ENCODE measurements around the gene RABGGTA. TPM values are rescaled to one million over a fixed set of nuclear protein-coding genes. Genes with fewer than 3 reads are reported as not detected.

The RABGGTA gene
- total RNA-seq, 1 donor: 25.1 TPM

Other genes starting within 250 kb of the RABGGTA start
- gene CARMIL3, start 219.6 kb downstream of the RABGGTA start, total RNA-seq: 0.52 TPM
- gene CPNE6, start 200.0 kb downstream of the RABGGTA start, total RNA-seq: not detected
- 4.6 TPM for gene PCK2, start 177.3 kb downstream of the RABGGTA start, total RNA-seq
- 59.1 TPM for gene DCAF11, start 156.8 kb downstream of the RABGGTA start, total RNA-seq
- 1.2 TPM for gene NRL, start 156.6 kb downstream of the RABGGTA start, total RNA-seq
- 0.42 TPM for gene FITM1, start 140.9 kb downstream of the RABGGTA start, total RNA-seq
- 218 TPM for gene PSME1, start 135.4 kb downstream of the RABGGTA start, total RNA-seq
- gene EMC9, start 130.0 kb downstream of the RABGGTA start, total RNA-seq: 4.1 TPM
- gene PSME2, start 125.0 kb downstream of the RABGGTA start, total RNA-seq: 78.9 TPM
- 38.4 TPM for gene RNF31, start 124.1 kb downstream of the RABGGTA start, total RNA-seq
- 126 TPM for gene IRF9, start 110.3 kb downstream of the RABGGTA start, total RNA-seq
- gene REC8, start 99.5 kb downstream of the RABGGTA start, total RNA-seq: 22.7 TPM
- gene IPO4, start 82.8 kb downstream of the RABGGTA start, total RNA-seq: 13.3 TPM
- gene TM9SF1, start 76.2 kb downstream of the RABGGTA start, total RNA-seq: 13.6 TPM
- gene TSSK4, start 65.9 kb downstream of the RABGGTA start, total RNA-seq: 0.31 TPM
- 90.8 TPM for gene CHMP4A, start 58.1 kb downstream of the RABGGTA start, total RNA-seq
- 4.5 TPM for gene MDP1, start 55.5 kb downstream of the RABGGTA start, total RNA-seq
- gene NEDD8, start 39.2 kb downstream of the RABGGTA start, total RNA-seq: 51.2 TPM
- gene GMPR2, start 38.7 kb downstream of the RABGGTA start, total RNA-seq: 31.1 TPM
- 70.7 TPM for gene TINF2, start 29.0 kb downstream of the RABGGTA start, total RNA-seq
- 4.2 TPM for gene TGM1, start 8.4 kb downstream of the RABGGTA start, total RNA-seq
- 10.4 TPM for gene DHRS1, start 28.2 kb upstream of the RABGGTA start, total RNA-seq
- 11.2 TPM for gene NOP9, start 28.3 kb upstream of the RABGGTA start, total RNA-seq
- 14.4 TPM for gene CIDEB, start 36.4 kb upstream of the RABGGTA start, total RNA-seq
- gene LTB4R2, start 38.5 kb upstream of the RABGGTA start, total RNA-seq: 12.6 TPM
- 12.5 TPM for gene LTB4R, start 39.9 kb upstream of the RABGGTA start, total RNA-seq
- gene ADCY4, start 63.5 kb upstream of the RABGGTA start, total RNA-seq: 2.3 TPM
- 9.9 TPM for gene RIPK3, start 68.4 kb upstream of the RABGGTA start, total RNA-seq
- 0.10 TPM for gene NFATC4, start 96.6 kb upstream of the RABGGTA start, total RNA-seq
- gene NYNRIN, start 127.4 kb upstream of the RABGGTA start, total RNA-seq: under 0.01 TPM
- 0.84 TPM for gene CBLN3, start 158.1 kb upstream of the RABGGTA start, total RNA-seq
- 148 TPM for gene KHNYN, start 158.4 kb upstream of the RABGGTA start, total RNA-seq
- gene SDR39U1, start 171.2 kb upstream of the RABGGTA start, total RNA-seq: 21.6 TPM
- gene CMA1, start 236.7 kb upstream of the RABGGTA start, total RNA-seq: not detected

Measured in mononuclear cell (primary cell).